Upper lobe of left lung (tissue), 6 donors: Measurements from ENCODE around the gene RASSF3. TPM values are rescaled to one million over a fixed set of nuclear protein-coding genes. Genes with fewer than 3 reads are reported as not detected.
"Not testable (repeated sequence)": the region's sequence is repeated elsewhere in the genome, so short reads cannot be mapped to it uniquely, and the experiment has no call there.

Source experiments
- ATAC-seq, 2 donors: fragments of 200-7000 bp; cut with Tn5 transposase; one replicate each; pipeline ENCODE4 v1.9.1; 2022; ENCODE audit warnings: mild to moderate bottlenecking in 2 of 2, moderate library complexity in 2 of 2; ENCODE audit not compliant: low FRiP score in 2 of 2
- DNase-seq, 2 donors: peaks; one replicate each; pipeline ENCODE4 v3.0.0-alpha.2; 2019 to 2020
- H3K27ac ChIP-seq, 4 donors: fragments of 200-600 bp; sonication (generic); one replicate each; pipeline ENCODE4 v1.5.1; 2016 to 2019
- H3K27me3 ChIP-seq, 4 donors: fragments of 200-600 bp; sonication (generic); one replicate each; pipeline ENCODE4 v1.5.1; 2017 to 2019
- H3K36me3 ChIP-seq, 4 donors: fragments of 200-600 bp; sonication (generic); one replicate each; pipeline ENCODE4 v1.5.1; 2016 to 2019
- H3K4me1 ChIP-seq, 4 donors: fragments of 200-600 bp; sonication (generic); one replicate each; pipeline ENCODE4 v1.5.1; 2018 to 2019
- H3K4me3 ChIP-seq, 4 donors: fragments of 200-600 bp; sonication (generic); one replicate each; pipeline ENCODE4 v1.5.1; 2017 to 2019; ENCODE audit warnings: mild to moderate bottlenecking in 2 of 4, moderate library complexity in 1 of 4
- H3K9me3 ChIP-seq, 4 donors: fragments of 200-600 bp; sonication (generic); one replicate each; pipeline ENCODE4 v1.5.1; 2018 to 2019
- CTCF ChIP-seq, 6 experiments: fragments of 450-650 bp in 4 of 6; fragments of 200-600 bp in 2 of 6; sonication (generic) in 2 of 6; IDR thresholded peaks; one replicate each; pipeline ENCODE4 v1.5.1; 2016 to 2019; ENCODE audit warnings: antibody characterized with exemption in 6 of 6
- EP300 ChIP-seq, 4 donors: sonication (generic); formaldehyde crosslinking; IDR thresholded peaks; one replicate each; pipeline ENCODE4 v1.5.1; 2017; ENCODE audit warnings: antibody characterized with exemption in 4 of 4, control low read depth in 2 of 4
- POLR2A ChIP-seq, 4 donors: fragments of 450-650 bp; IDR thresholded peaks; one replicate each; pipeline ENCODE4 v1.5.1; 2016 to 2017; ENCODE audit warnings: antibody characterized with exemption in 4 of 4, mild to moderate bottlenecking in 2 of 4
- POLR2AphosphoS5 ChIP-seq, 2 donors: sonication (generic); formaldehyde crosslinking; IDR thresholded peaks; one replicate each; pipeline ENCODE4 v1.5.1; 2017; ENCODE audit warnings: antibody characterized with exemption in 2 of 2
- WGBS, 2 donors: methylation state at CpG; one replicate each; pipeline ENCODE4 v1.1.5; 2017 to 2018; 5-methylcytosine and 5-hydroxymethylcytosine counted together
- total RNA-seq, 6 donors: library from RNA; depleted of rRNA in 4 of 6; stranded (reverse); fragments of >200 nt in 4 of 6; gene quantifications; one replicate each; pipeline versions ENCODE4 v1.1.0 to v1.2.1, GENCODE V29; 2016 to 2021
- donor health status: DM: no; HTN: no; CAD: no; lungs with moderate emphysema.
- donor health status: DM: no; HTN: yes; CAD: no; lungs with severe emphysema.

Gene RASSF3
- total RNA-seq, 6 donors from 2014 or later: 25.0 to 104 (median 46.0) TPM

- peaks cover 17 to 48% (median 34%) of the 10 kb centered on the region in 4 donors for H3K4me1 ChIP-seq
Measured at GRCh38 chr12:64611341-64612284, 1.3 kb downstream of the RASSF3 start.

GRCh38 chr12:64612843-64613242 is 2.5 kb downstream of the RASSF3 start:
- Histone ChIP-seq H3K27ac (peak overlapping the region in 3 of 4 donors; percentile 92 to 97 (median 96)), H3K9me3 (no peaks in the 10 kb centered on the region), H3K27me3 (no peaks in the 10 kb centered on the region), H3K4me1 (peaks cover 25 to 48% (median 44%) of the 10 kb centered on the region in 4 donors), H3K36me3 (no peaks in the 10 kb centered on the region), H3K4me3 (peak overlapping the region in 2 of 4 donors; percentile 97 to 99)
- TF ChIP-seq CTCF (IDR thresholded peaks at IDR 0.05): no peak
- WGBS, 2 donors: 36 to 39% methylated on average over 4 of the region's 4 CpGs
- ATAC-seq: no peak
- DNase-seq: no peak

More at GRCh38 chr12:64611341-64612284, 1.3 kb downstream of the RASSF3 start:
- Histone ChIP-seq H3K36me3 (no peaks in the 10 kb centered on the region), H3K9me3 (no peaks in the 10 kb centered on the region), H3K27ac (peak overlapping the region; percentile 91 to 97 (median 94)), H3K4me3 (peak overlapping the region; percentile 94 to 99 (median 96)), H3K27me3 (no peaks in the 10 kb centered on the region)
- ATAC-seq (peak; percentile 52 to 58), DNase-seq (peak; percentile 49 to 84)
- WGBS, 2 donors: 1 to 3% methylated on average over 17 to 31 of the region's 31 CpGs
- no peak for TF ChIP-seq CTCF (IDR thresholded peaks at IDR 0.05)
- no peak for TF ChIP-seq POLR2AphosphoS5 (IDR thresholded peaks at IDR 0.05)
- no peak for TF ChIP-seq POLR2A (IDR thresholded peaks at IDR 0.05)
- no peak for TF ChIP-seq EP300 (IDR thresholded peaks at IDR 0.05)

- WGBS, 2 donors: 92 to 96% methylated on average over 18 to 19 of the region's 19 CpGs
- H3K4me1 ChIP-seq: peaks cover 33 to 56% (median 44%) of the 10 kb centered on the region in 4 donors
- not testable (repeated sequence) for H3K9me3 ChIP-seq, H3K27me3 ChIP-seq, H3K4me3 ChIP-seq, H3K36me3 ChIP-seq, ATAC-seq, DNase-seq
- peak overlapping the region in 1 of 4 donors; percentile 23 for H3K27ac ChIP-seq
Measured at GRCh38 chr12:64613775-64614398, 3.6 kb downstream of the RASSF3 start.

GRCh38 chr12:64616201-64616600 is 5.9 kb downstream of the RASSF3 start:
- Histone ChIP-seq H3K36me3 (no peaks in the 10 kb centered on the region), H3K27ac (peak overlapping the region in 3 of 4 donors; percentile 16 to 65 (median 64)), H3K4me1 (peaks cover 47 to 68% (median 53%) of the 10 kb centered on the region in 4 donors), H3K4me3 (no peak overlapping the region), H3K9me3 (no peaks in the 10 kb centered on the region), H3K27me3 (no peaks in the 10 kb centered on the region)
- no peak for ATAC-seq
- no peak for TF ChIP-seq POLR2A (IDR thresholded peaks at IDR 0.05)
- no peak for TF ChIP-seq CTCF (IDR thresholded peaks at IDR 0.05)
- no peak for TF ChIP-seq EP300 (IDR thresholded peaks at IDR 0.05)
- no peak for TF ChIP-seq POLR2AphosphoS5 (IDR thresholded peaks at IDR 0.05)
- DNase-seq: no peak
- WGBS, 2 donors: 45 to 46% methylated on average over 3 of the region's 3 CpGs

GRCh38 chr12:64618953-64619590 is 8.8 kb downstream of the RASSF3 start:
- WGBS, 2 donors: 50 to 72% methylated on average over 3 of the region's 3 CpGs
- H3K27me3 ChIP-seq: no peaks in the 10 kb centered on the region
- no peak overlapping the region for H3K4me3 ChIP-seq
- DNase-seq (no peak), ATAC-seq (peak in 1 of 2 donors; percentile 81)
- H3K36me3 ChIP-seq: no peaks in the 10 kb centered on the region
- no peak for TF ChIP-seq POLR2A (IDR thresholded peaks at IDR 0.05)
- TF ChIP-seq CTCF (IDR thresholded peaks at IDR 0.05): no peak
- no peak for TF ChIP-seq EP300 (IDR thresholded peaks at IDR 0.05)
- TF ChIP-seq POLR2AphosphoS5 (IDR thresholded peaks at IDR 0.05): no peak
- no peaks in the 10 kb centered on the region for H3K9me3 ChIP-seq
- H3K27ac ChIP-seq: peak overlapping the region in 3 of 4 donors; percentile 8 to 70 (median 48)
- peaks cover 38 to 72% (median 48%) of the 10 kb centered on the region in 4 donors for H3K4me1 ChIP-seq
